GM19397 (cell line): ENCODE data around the gene ZNF511.

Experiments
- ATAC-seq: cut with Tn5 transposase; IDR thresholded peaks from one replicate; pipeline ENCODE4 v1.9.1; 2021; ENCODE audit warnings: mild to moderate bottlenecking, moderate library complexity; ENCODE audit not compliant: unreplicated experiment

Gene ZNF511

DNA sequence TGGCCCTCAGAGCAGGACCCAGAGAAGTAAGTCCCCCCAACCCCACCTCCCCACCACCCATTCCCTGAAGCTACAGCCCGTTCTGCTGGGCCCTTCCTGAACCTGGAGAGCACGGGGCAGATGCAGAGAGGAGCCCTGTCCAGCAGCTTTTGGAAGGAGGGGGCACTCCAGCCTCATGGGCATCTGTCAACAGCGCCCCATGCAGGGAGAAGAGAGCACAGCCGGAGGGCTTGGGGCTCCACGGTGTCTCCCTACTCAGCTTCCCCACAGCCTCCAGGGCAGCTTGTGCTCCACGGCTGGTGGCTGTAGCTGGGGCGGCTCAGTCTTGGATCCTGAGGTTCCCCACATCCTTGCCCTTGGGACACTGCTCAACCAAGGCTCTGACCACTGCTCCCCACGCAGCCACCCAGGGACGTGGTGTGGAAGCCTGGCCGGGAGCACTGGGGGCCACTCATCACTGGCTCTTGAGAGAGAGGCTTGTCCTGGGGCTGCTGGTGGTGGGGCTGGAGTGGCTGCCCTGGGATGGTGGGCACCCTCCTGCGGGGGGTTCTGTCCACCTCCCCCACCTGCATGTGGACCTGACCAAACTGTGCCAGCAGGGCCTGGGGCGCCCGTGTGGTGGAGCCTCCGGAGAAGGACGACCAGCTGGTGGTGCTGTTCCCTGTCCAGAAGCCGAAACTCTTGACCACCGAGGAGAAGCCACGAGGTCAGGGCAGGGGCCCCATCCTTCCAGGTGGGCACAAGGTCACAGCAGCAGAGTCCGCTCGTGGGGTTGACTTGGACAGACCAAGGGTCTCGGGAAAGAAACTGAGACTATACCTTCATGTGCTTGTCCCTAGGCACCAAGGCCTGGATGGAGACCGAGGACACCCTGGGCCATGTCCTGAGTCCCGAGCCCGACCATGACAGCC lies 42.9 kb downstream of the ZNF511 start:
- ATAC-seq: no peak

- no peak for ATAC-seq
Observed at GRCh38 chr10:133353202-133353959, 44.7 kb downstream of the ZNF511 start.

GRCh38 chr10:133353988-133354605 lies 45.4 kb downstream of the ZNF511 start:
- ATAC-seq: no peak

DNA sequence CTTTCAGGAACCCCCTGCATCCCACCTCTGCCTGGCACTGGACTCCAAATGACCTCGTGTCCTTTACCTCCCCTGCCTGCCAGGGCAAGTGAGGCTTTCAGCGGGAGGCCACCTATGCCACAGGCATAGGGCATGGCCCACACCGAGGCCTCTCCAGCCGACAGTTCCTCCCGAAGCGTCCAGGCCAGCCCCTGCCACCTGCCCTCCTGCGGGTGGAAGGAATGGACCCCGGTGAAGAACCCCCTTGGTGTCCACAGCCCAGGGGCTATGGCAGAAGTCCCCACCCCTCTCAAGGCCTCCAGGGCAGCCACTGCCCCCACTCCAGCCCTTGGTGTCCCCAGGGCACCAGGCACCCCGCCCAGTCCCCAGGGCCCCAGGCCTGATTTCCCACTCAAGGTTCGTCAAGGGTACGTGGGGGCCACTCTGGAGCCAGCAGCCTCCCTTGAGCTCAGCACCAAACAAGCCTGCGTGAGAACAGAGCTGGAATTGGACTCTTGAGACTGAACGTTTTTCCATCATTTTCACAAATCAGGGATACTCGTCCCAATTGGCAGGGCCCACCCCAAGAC lies 46.0 kb downstream of the ZNF511 start:
- ATAC-seq: no peak

GRCh38 chr10:133355266-133355665 lies 46.6 kb downstream of the ZNF511 start:
- no peak for ATAC-seq

GRCh38 chr10:133355991-133356390 lies 47.3 kb downstream of the ZNF511 start:
- ATAC-seq: no peak

- ATAC-seq: no peak
Observed at GRCh38 chr10:133356549-133357284, 48.0 kb downstream of the ZNF511 start.

- peak; percentile 56 for ATAC-seq
Observed at GRCh38 chr10:133357285-133358161, 48.8 kb downstream of the ZNF511 start, which contains the start of gene FUOM. FUOM (minus strand) TSS chr10:133358019; CDS start chr10:133358007, 12 bp downstream.

GRCh38 chr10:133358162-133358924 lies 49.6 kb downstream of the ZNF511 start:
- no peak for ATAC-seq

DNA sequence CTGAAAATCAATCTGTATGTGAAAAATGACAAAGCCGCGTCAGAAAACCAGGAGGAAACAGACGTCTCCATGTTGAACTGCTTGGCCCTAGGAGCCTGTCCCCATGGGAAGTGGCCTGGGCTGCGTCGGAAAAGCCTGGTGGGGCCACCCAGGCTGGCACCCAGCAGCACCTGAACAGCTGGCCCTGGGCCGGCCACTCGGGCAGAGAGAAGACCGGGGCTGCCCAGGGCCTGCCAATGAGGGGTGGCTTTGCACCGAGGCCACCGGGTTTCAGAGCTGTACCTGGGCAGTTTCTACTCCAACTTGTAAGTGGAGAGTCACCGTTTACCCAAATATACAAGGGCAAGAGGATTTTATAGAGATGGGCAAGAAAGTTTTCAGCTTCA lies 50.2 kb downstream of the ZNF511 start:
- ATAC-seq: no peak

- no peak for ATAC-seq
Observed at GRCh38 chr10:133359554-133359971, 50.8 kb downstream of the ZNF511 start.

DNA sequence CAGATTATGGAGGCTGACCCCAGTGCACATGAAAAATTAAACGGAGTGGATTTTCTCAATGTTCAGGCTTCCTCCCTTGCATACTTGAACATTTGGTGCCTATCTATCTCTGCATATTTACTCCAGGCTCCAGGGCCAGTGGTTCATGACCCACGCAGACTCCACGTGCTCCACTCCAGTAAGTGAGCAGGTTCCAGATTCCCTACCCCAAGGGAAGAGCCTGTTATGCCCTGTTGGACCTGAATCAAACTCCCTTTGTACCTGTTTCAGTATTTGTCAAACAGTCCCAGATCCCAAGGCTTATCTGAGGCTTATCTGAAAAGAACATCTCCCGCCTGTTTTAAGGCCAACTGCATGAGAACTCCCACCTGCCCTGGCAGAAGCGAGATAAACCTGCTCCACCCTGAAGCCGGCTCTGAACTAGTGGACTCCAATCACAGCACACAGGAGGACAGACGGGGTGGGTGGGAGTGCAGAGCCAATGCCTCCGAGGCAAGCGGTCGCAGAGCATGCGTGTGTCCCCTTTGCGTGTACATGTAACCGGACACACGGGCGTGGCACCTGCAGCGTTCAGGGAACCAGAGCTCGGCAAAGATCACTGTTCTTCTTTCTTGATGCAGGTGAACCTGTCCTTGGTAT lies 51.4 kb downstream of the ZNF511 start:
- no peak for ATAC-seq

GRCh38 chr10:133361227-133361626 lies 52.5 kb downstream of the ZNF511 start:
- ATAC-seq: no peak

- ATAC-seq: no peak
Observed at GRCh38 chr10:133361773-133362441, 53.2 kb downstream of the ZNF511 start.
